Hepatocyte (in vitro differentiated cells): ENCODE results near the gene MRPS23. TPM values are rescaled to one million over a fixed set of nuclear protein-coding genes. Genes with fewer than 3 reads are reported as not detected.

Experiments used
- DNase-seq: peaks from one replicate; pipeline ENCODE4 v3.0.0-alpha.2; 2016; ENCODE audit warnings: low spot score
- H2AFZ ChIP-seq: fragments of 200-600 bp; sonication (generic); 2 replicates; pipeline ENCODE4 v1.6.0; 2016; ENCODE audit warnings: antibody characterized with exemption, mild to moderate bottlenecking
- H3K27ac ChIP-seq: fragments of 200-600 bp; sonication (generic); 2 replicates; pipeline ENCODE4 v1.5.1; 2016; ENCODE audit warnings: mild to moderate bottlenecking
- H3K27me3 ChIP-seq: fragments of 200-600 bp; sonication (generic); 2 replicates; pipeline ENCODE4 v1.6.1; 2016
- H3K36me3 ChIP-seq: fragments of 200-600 bp; sonication (generic); replicated peaks from 2 replicates; pipeline ENCODE4 v1.5.1; 2016; ENCODE audit warnings: low read depth; ENCODE audit not compliant: insufficient read depth
- H3K4me1 ChIP-seq: fragments of 200-600 bp; sonication (generic); 2 replicates; pipeline ENCODE4 v1.5.1; 2016; ENCODE audit warnings: mild to moderate bottlenecking, moderate library complexity; ENCODE audit not compliant: insufficient read depth
- H3K4me2 ChIP-seq: fragments of 200-600 bp; sonication (generic); 2 replicates; pipeline ENCODE4 v1.6.0; 2016
- H3K4me3 ChIP-seq: fragments of 200-600 bp; sonication (generic); 2 replicates; pipeline ENCODE4 v1.5.1; 2016; ENCODE audit warnings: mild to moderate bottlenecking
- H3K79me2 ChIP-seq: fragments of 200-600 bp; sonication (generic); 2 replicates; pipeline ENCODE4 v1.6.0; 2017; ENCODE audit warnings: mild to moderate bottlenecking
- H3K9me2 ChIP-seq: fragments of 200-600 bp; sonication (generic); replicated peaks from 2 replicates; pipeline ENCODE4 v1.6.0; 2017; ENCODE audit warnings: mild to moderate bottlenecking; ENCODE audit not compliant: insufficient read depth
- H3K9me3 ChIP-seq: fragments of 200-600 bp; sonication (generic); 2 replicates; pipeline ENCODE4 v1.5.1; 2016; ENCODE audit warnings: low read depth, mild to moderate bottlenecking
- H4K20me1 ChIP-seq: fragments of 200-600 bp; sonication (generic); 2 replicates; pipeline ENCODE4 v1.6.0; 2016; ENCODE audit warnings: mild to moderate bottlenecking; ENCODE audit not compliant: insufficient read depth, poor library complexity, severe bottlenecking
- EZH2 ChIP-seq: fragments of 200-600 bp; sonication (generic); IDR thresholded peaks from 2 replicates; pipeline ENCODE4 v1.6.1; 2016; ENCODE audit warnings: antibody characterized with exemption, mild to moderate bottlenecking, borderline replicate concordance
- EZH2phosphoT487 ChIP-seq: fragments of 200-600 bp; sonication (generic); IDR thresholded peaks from one replicate; pipeline ENCODE4 v1.6.1; 2018; ENCODE audit warnings: antibody characterized with exemption, mild to moderate bottlenecking, low read depth, moderate library complexity; ENCODE audit not compliant: unreplicated experiment, severe bottlenecking
- WGBS: methylation state at CpG from one replicate; pipeline ENCODE4 v1.1.6; 2016; ENCODE audit warnings: low lambda C conversion rate; ENCODE audit errors: missing lambda C conversion rate; 5-methylcytosine and 5-hydroxymethylcytosine counted together
- polyA plus RNA-seq: library from polyadenylated mRNA; unstranded; fragments of >200 nt; fragmentation: Nextera tagmentation; extraction: Ambion mirVana; gene quantifications from 2 replicates; pipeline ENCODE4 v1.2.1, GENCODE V29; 2016
- total RNA-seq: library from RNA; depleted of rRNA; stranded (reverse); fragments of >200 nt; gene quantifications from 2 replicates; pipeline ENCODE4 v1.2.3, GENCODE V29; 2014
- TF ChIP-seq, protein P1 (sequence below): fragments of 200-600 bp; sonication (generic); IDR thresholded peaks from 2 replicates; pipeline ENCODE4 v1.5.1; 2016; ENCODE audit warnings: antibody characterized with exemption, mild to moderate bottlenecking; ENCODE audit not compliant: poor library complexity

MRPS23 gene
- total and polyA plus RNA-seq, 2 experiments from 2014 or later: 21.9 to 44.2 TPM

DNA sequence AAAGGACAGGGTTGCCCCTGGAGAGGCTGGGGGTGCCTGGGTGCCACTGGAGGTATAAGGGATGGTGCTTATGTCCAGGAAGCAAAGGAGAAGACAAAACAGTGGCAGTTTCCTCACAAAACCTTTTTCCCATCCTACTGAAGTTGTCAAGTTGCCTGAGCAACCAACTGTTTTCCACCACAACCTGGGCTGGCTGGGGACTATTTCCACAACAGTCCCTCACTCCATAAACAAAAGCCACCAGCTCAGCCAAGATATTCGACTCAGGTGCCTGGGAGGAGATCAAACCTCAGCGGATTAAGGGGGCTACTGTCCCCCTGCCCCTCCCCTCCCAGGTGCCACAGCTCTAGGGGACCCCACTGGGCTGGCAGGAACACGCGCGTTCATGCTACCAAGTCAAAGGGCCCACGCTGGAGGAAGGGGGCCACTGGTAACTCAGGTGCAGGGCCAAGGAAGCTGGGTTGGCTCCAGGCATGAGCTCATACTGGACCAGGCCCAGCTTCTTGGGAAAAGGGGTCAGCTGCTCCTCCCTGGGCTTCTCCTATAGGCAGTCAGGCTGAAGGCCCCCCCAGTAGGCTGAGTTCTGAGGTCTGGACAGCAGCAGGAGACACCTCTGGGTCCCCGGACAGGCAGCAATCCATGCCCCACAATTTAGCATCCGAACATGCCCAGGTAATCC lies 45.7 kb upstream of the MRPS23 start:
- Histone ChIP-seq H2AFZ (no peak overlapping the region), H3K9me3 (no peaks in the 10 kb centered on the region), H3K79me2 (peaks cover 45% of the 10 kb centered on the region), H3K36me3 (no peaks in the 10 kb centered on the region), H3K9me2 (no peaks in the 10 kb centered on the region), H4K20me1 (no peaks in the 10 kb centered on the region), H3K4me1 (peaks cover 48% of the 10 kb centered on the region), H3K27me3 (no peaks in the 10 kb centered on the region), H3K4me2 (no peak overlapping the region), H3K27ac (no peak overlapping the region), H3K4me3 (no peak overlapping the region)
- DNase-seq: no peak
- WGBS: 89% methylated on average over 8 of the region's 8 CpGs
- no peak for TF ChIP-seq EZH2
- TF ChIP-seq EZH2phosphoT487: no peak
- TF ChIP-seq, protein P1, sequence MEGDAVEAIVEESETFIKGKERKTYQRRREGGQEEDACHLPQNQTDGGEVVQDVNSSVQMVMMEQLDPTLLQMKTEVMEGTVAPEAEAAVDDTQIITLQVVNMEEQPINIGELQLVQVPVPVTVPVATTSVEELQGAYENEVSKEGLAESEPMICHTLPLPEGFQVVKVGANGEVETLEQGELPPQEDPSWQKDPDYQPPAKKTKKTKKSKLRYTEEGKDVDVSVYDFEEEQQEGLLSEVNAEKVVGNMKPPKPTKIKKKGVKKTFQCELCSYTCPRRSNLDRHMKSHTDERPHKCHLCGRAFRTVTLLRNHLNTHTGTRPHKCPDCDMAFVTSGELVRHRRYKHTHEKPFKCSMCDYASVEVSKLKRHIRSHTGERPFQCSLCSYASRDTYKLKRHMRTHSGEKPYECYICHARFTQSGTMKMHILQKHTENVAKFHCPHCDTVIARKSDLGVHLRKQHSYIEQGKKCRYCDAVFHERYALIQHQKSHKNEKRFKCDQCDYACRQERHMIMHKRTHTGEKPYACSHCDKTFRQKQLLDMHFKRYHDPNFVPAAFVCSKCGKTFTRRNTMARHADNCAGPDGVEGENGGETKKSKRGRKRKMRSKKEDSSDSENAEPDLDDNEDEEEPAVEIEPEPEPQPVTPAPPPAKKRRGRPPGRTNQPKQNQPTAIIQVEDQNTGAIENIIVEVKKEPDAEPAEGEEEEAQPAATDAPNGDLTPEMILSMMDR: no peak

DNA sequence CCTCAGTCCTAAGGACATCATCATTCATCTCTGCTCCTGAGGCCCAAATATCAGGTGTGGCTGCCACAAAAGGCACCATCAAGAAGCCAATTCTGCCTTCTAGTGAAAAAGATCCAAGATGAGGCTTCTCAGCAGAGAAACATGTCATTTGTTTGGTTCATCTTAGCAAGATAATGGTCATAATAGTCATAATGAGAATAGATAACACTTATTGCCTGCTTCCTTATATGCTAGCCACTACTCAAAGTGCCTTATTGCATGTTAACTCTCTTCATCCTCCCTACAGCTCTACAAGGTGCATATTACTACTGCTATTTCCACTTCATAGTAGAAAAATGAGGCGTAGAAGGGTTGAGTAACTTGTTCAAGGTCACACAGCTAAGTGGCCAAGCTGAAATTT lies 45.0 kb upstream of the MRPS23 start:
- Histone ChIP-seq H3K79me2 (peaks cover 44% of the 10 kb centered on the region), H3K9me2 (no peaks in the 10 kb centered on the region), H3K27ac (no peak overlapping the region), H2AFZ (no peak overlapping the region), H3K4me2 (no peak overlapping the region), H3K36me3 (no peaks in the 10 kb centered on the region), H3K27me3 (no peaks in the 10 kb centered on the region), H3K4me1 (peaks cover 48% of the 10 kb centered on the region), H3K9me3 (no peaks in the 10 kb centered on the region), H4K20me1 (no peaks in the 10 kb centered on the region), H3K4me3 (no peak overlapping the region)
- no peak for DNase-seq
- TF ChIP-seq EZH2phosphoT487 (no peak), EZH2 (no peak)
- TF ChIP-seq, protein P1: no peak
- WGBS: 89% methylated on average over 1 of the region's 1 CpG

DNA sequence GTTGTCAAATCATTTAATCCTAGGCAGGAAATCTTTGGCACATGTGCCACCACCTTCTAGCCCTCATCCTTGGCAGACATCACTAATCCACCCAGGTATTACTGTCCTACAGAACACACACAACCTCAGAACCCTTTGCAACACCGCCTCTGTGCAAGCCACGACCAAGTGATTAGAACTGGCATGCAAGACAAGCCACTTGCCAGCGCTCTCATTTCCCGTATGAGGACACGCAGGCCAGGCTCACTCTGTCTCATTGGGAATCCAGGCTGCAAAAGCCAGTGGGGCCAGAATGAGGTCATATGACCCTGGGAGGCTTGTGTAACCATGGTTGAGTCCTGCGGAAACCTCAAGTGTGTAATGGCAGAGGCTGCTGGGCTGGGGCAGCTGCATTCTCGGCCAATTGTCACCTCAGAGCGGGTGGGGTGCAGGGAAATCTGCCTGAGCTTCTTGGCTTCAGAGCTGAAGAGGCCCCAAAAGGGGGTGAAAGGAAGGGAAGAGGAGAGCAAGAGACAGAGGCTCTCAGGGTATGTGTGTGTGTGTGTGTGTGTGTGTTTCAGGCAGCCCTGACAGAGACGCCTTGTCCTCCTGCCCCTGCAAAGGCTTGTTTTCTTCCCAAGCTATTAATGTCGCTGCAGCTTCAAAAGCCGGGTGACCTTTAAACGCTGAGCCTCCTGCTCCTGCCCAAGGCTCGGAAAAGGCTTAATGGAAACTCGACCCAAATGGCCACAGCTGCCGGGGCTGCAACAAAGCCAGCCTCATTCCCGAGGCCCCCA lies 43.2 kb upstream of the MRPS23 start:
- no peak for TF ChIP-seq EZH2
- TF ChIP-seq, protein P1: no peak
- Histone ChIP-seq H3K4me3 (no peak overlapping the region), H3K9me3 (no peaks in the 10 kb centered on the region), H4K20me1 (no peaks in the 10 kb centered on the region), H3K4me1 (peaks cover 31% of the 10 kb centered on the region), H2AFZ (peak overlapping the region; percentile 37), H3K4me2 (peak overlapping the region; percentile 77), H3K9me2 (no peaks in the 10 kb centered on the region), H3K79me2 (peaks cover 46% of the 10 kb centered on the region), H3K27ac (peak overlapping the region; percentile 88), H3K36me3 (no peaks in the 10 kb centered on the region), H3K27me3 (no peaks in the 10 kb centered on the region)
- DNase-seq: peak; percentile 92
- 9% methylated on average over 16 of the region's 16 CpGs for WGBS
